ENCODE data around the gene SLC2A6.

Gene SLC2A6

GRCh38 chr9:133515615-133516255 lies 36.8 kb upstream of the SLC2A6 start:
- DNase-seq (ENCODE audit: low read depth in 2 of 2): no peak

- DNase-seq (ENCODE audit: low read depth in 2 of 2): no peak
These were observed 36.3 kb upstream of the SLC2A6 start for GRCh38 chr9:133515240-133515610.

- no peak for DNase-seq (ENCODE audit: low read depth in 2 of 2)
These were observed 35.8 kb upstream of the SLC2A6 start for GRCh38 chr9:133514460-133515239.

GRCh38 chr9:133513214-133514100 lies 34.6 kb upstream of the SLC2A6 start:
- DNase-seq (ENCODE audit: low read depth in 2 of 2): no peak

- DNase-seq (ENCODE audit: low read depth in 2 of 2): no peak
These were observed 33.6 kb upstream of the SLC2A6 start for GRCh38 chr9:133512253-133513213.

- DNase-seq (ENCODE audit: low read depth in 2 of 2): no peak
These were observed 32.7 kb upstream of the SLC2A6 start for GRCh38 chr9:133511607-133512006.

GRCh38 chr9:133510926-133511505 lies 32.1 kb upstream of the SLC2A6 start:
- no peak for DNase-seq (ENCODE audit: low read depth in 2 of 2)

GRCh38 chr9:133509179-133510083 lies 30.5 kb upstream of the SLC2A6 start:
- no peak for DNase-seq (ENCODE audit: low read depth in 2 of 2)

- DNase-seq (ENCODE audit: low read depth in 2 of 2): no peak
These were observed 29.1 kb upstream of the SLC2A6 start for GRCh38 chr9:133508046-133508445.

GRCh38 chr9:133507246-133507965 lies 28.5 kb upstream of the SLC2A6 start:
- DNase-seq (ENCODE audit: low read depth in 2 of 2): no peak

- DNase-seq (ENCODE audit: low read depth in 2 of 2): no peak
These were observed 27.7 kb upstream of the SLC2A6 start for GRCh38 chr9:133506653-133507038.

GRCh38 chr9:133505901-133506652 lies 27.2 kb upstream of the SLC2A6 start:
- no peak for DNase-seq (ENCODE audit: low read depth in 2 of 2)

GRCh38 chr9:133505186-133505830 lies 26.4 kb upstream of the SLC2A6 start:
- no peak for DNase-seq (ENCODE audit: low read depth in 2 of 2)

- no peak for DNase-seq (ENCODE audit: low read depth in 2 of 2)
These were observed 23.2 kb upstream of the SLC2A6 start for GRCh38 chr9:133502112-133502511.

- DNase-seq (ENCODE audit: low read depth in 2 of 2): no peak
These were observed 21.0 kb upstream of the SLC2A6 start for GRCh38 chr9:133499892-133500270.

GRCh38 chr9:133499132-133499891 lies 20.4 kb upstream of the SLC2A6 start:
- no peak for DNase-seq (ENCODE audit: low read depth in 2 of 2)
